ENCODE data around the gene PAX3. TPM values are rescaled to one million over a fixed set of nuclear protein-coding genes. Genes with fewer than 3 reads are reported as not detected.

PAX3 gene
- total RNA-seq, 4 donors from 2014 or later = 2.7 to 7.0 (median 5.2) TPM

- H3K4me3 ChIP-seq (ENCODE audit: low read depth, poor library complexity, severe bottlenecking) = no peak overlapping the region
- 57 to 63% methylated on average over 1 of the region's 1 CpG for whole genome bisulfite sequencing, 2 donors
- TF ChIP-seq CTCF (IDR thresholded peaks at IDR 0.05) (no peak), POLR2A (IDR thresholded peaks at IDR 0.05) (no peak)
- intact Hi-C loops (cut with DNase I; ENCODE audit: low total_unique reads) = no loop called here
- no peak for DNase-seq (ENCODE audit: low spot score in 2 of 2)
Measured at GRCh38 chr2:222205136-222205535, 93.7 kb downstream of the PAX3 start.

DNA sequence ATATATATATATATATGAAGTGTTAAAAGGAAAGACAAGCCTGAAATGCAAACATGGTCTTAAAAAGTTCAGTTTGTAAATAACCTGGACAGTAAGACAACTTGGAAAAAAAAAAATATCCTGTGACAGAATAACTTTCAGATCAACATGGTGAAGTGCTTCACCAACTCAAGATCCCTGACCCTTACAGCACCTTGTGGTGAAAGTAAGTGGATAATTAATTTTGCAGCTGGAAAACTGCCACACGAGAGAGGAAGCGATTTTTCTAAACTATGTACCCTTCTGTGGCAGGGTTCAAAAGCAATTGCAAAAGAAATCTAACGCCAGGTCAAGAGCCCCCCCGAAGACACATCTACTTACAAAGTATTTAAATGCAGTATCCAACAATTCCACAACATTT lies 95.8 kb downstream of the PAX3 start:
- H3K4me3 ChIP-seq (ENCODE audit: low read depth, poor library complexity, severe bottlenecking) = no peak overlapping the region
- intact Hi-C loops (cut with DNase I; ENCODE audit: low total_unique reads) = no loop called here
- TF ChIP-seq CTCF (IDR thresholded peaks at IDR 0.05) (no peak), POLR2A (IDR thresholded peaks at IDR 0.05) (no peak)
- no peak for DNase-seq (ENCODE audit: low spot score in 2 of 2)
- 68 to 79% methylated on average over 4 of the region's 4 CpGs for WGBS, 2 donors

- intact Hi-C loops (cut with DNase I; ENCODE audit: low total_unique reads) = no loop called here
- TF ChIP-seq POLR2A (IDR thresholded peaks at IDR 0.05) (no peak), CTCF (IDR thresholded peaks at IDR 0.05) (no peak)
- DNase-seq (ENCODE audit: low spot score in 2 of 2) = no peak
- no peak overlapping the region for H3K4me3 ChIP-seq (ENCODE audit: low read depth, poor library complexity, severe bottlenecking)
- 52 to 67% methylated on average over 7 of the region's 7 CpGs for WGBS, 2 donors
Measured at GRCh38 chr2:222196159-222196558, 102.6 kb downstream of the PAX3 start.

DNA sequence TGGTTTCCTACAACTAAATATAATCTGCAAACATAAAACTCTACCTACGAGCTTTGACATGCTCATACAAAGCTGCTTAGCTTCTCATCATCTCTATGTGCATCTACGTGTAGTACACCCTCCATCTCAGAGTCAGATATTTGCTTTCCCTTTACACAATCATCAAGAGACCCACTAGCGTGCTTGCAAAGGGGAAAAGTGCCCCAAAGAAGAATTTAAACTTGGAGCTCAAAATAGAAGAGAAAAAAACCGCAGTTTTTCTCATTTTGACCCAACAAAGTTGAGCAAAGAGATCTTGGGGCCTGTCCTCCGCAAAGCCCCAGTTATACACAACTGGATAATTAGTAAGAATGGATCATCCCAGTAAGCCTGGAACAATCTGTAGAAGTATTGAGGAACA lies 104.1 kb downstream of the PAX3 start:
- H3K4me3 ChIP-seq (ENCODE audit: low read depth, poor library complexity, severe bottlenecking) = no peak overlapping the region
- intact Hi-C loops (cut with DNase I; ENCODE audit: low total_unique reads) = no loop called here
- WGBS, 2 donors = 76 to 79% methylated on average over 5 of the region's 5 CpGs
- no peak for TF ChIP-seq CTCF (IDR thresholded peaks at IDR 0.05)
- TF ChIP-seq POLR2A (IDR thresholded peaks at IDR 0.05) = no peak
- DNase-seq (ENCODE audit: low spot score in 2 of 2) = no peak

DNA sequence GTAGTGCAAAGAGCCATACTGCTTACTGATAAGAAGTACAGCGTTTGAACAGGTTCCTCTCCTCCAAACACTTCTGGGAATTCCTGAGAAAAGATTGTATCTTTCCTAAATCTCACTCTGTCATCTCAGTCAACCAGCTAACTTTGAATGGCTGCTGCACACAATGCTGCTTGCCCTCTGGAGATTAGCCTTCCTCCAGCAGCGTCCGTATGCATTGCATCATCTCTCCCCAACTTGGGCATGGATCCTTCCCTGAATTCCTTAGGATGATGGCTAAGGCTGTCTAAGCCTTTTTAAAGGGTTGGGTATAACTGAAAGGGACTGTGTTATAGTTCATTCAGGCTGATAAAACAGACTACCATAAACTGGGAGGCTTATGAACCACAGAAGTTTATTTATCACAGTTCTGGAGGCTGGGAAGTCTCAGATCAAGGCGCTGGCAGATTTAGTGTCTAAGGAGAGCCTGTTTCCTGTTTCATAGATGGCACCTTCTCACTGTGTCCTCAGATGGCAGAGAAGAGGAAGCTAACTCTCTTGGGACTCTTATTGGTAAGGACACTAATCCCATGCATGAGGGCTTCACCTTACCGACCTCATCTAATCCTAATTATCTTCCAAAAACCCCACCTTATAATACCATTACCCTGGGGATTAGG lies 105.3 kb downstream of the PAX3 start:
- no peak overlapping the region for H3K4me3 ChIP-seq (ENCODE audit: low read depth, poor library complexity, severe bottlenecking)
- 36 to 38% methylated on average over 5 of the region's 5 CpGs for WGBS, 2 donors
- DNase-seq (ENCODE audit: low spot score in 2 of 2) = no peak
- intact Hi-C loops (cut with DNase I; ENCODE audit: low total_unique reads) = no loop called here
- TF ChIP-seq POLR2A (IDR thresholded peaks at IDR 0.05) (no peak), CTCF (IDR thresholded peaks at IDR 0.05) (no peak)

DNA sequence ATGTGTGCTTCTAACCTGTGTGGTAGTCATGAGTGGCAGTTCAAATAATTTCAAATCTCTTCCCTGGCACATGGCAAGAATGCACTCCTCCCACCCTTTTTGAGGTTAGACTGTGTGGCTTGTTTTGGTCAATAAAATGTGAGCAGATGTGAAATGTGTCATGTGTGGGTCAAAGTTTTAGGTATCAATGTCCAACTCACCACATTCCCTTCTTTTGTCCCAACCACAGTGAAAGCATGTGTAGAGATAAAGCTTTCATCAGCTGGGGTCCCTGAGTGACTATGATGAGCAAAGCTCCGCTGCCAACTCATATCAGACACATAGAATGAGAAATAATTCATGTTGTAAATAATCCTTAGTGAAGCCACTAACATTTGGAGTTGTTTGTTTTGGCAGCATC lies 118.2 kb downstream of the PAX3 start:
- no peak overlapping the region for H3K4me3 ChIP-seq (ENCODE audit: low read depth, poor library complexity, severe bottlenecking)
- DNase-seq (ENCODE audit: low spot score in 2 of 2) = no peak
- TF ChIP-seq POLR2A (IDR thresholded peaks at IDR 0.05) (no peak), CTCF (IDR thresholded peaks at IDR 0.05) (no peak)
- 95 to 96% methylated on average over 1 of the region's 1 CpG for WGBS, 2 donors
- intact Hi-C loops (cut with DNase I; ENCODE audit: low total_unique reads) = no loop called here

Measured in lower leg skin (tissue), 4 donors.